ENCODE results near the gene FAM222B. TPM values are rescaled to one million over a fixed set of nuclear protein-coding genes. Genes with fewer than 3 reads are reported as not detected.

Gene FAM222B
- total and polyA plus RNA-seq, 9 of the 15 experiments (the other 6 are each of a cell fraction or from before 2014, with no cell fraction given) = 4.0 to 34.6 (median 7.5) TPM

- TF ChIP-seq SP2 (IDR thresholded peaks at IDR 0.05; ENCODE audit: extremely low read depth, low read depth, low read length, poor library complexity, severe bottlenecking) (no peak), TEAD4 (IDR thresholded peaks at IDR 0.05; ENCODE audit: low read length) (peak; percentile 87), TEAD4 (CRISPR knock-in tag; IDR thresholded peaks at IDR 0.05; ENCODE audit: borderline replicate concordance) (peak; percentile 98), MAZ (CRISPR knock-in tag; conservative IDR thresholded peaks at IDR 0.05 in 1 of 2, IDR thresholded peaks at IDR 0.05 in 1 of 2) (peak; percentile 98 to 100), RB1 (IDR thresholded peaks at IDR 0.05; ENCODE audit: low read depth) (peak; percentile 18), NCOA6 (IDR thresholded peaks at IDR 0.05) (no peak), ZZZ3 (IDR thresholded peaks at IDR 0.05) (no peak), ZFPM2 (CRISPR knock-in tag; IDR thresholded peaks at IDR 0.05) (no peak), ZNF589 (CRISPR knock-in tag; IDR thresholded peaks at IDR 0.05; ENCODE audit: low read depth) (no peak), ZNF124 (CRISPR knock-in tag; IDR thresholded peaks at IDR 0.05) (no peak), ZNF277 (CRISPR knock-in tag; IDR thresholded peaks at IDR 0.05; ENCODE audit: borderline replicate concordance) (no peak), NR2C1 (IDR thresholded peaks at IDR 0.05) (no peak), NR2C1 (tag; IDR thresholded peaks at IDR 0.05) (peak; percentile 55), ZNF217 (CRISPR knock-in tag; IDR thresholded peaks at IDR 0.05) (no peak), ZBTB33 (CRISPR knock-in tag; IDR thresholded peaks at IDR 0.05) (peak; percentile 67), ZNF232 (CRISPR knock-in tag; IDR thresholded peaks at IDR 0.05) (peak; percentile 75)
- TF ChIP-seq, protein P1, sequence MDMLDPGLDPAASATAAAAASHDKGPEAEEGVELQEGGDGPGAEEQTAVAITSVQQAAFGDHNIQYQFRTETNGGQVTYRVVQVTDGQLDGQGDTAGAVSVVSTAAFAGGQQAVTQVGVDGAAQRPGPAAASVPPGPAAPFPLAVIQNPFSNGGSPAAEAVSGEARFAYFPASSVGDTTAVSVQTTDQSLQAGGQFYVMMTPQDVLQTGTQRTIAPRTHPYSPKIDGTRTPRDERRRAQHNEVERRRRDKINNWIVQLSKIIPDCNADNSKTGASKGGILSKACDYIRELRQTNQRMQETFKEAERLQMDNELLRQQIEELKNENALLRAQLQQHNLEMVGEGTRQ (CRISPR knock-in tag; IDR thresholded peaks at IDR 0.05) = 0 out of 2 replicates have a peak, but pooled peaks have one; percentile 7
- TF ChIP-seq, protein P2, sequence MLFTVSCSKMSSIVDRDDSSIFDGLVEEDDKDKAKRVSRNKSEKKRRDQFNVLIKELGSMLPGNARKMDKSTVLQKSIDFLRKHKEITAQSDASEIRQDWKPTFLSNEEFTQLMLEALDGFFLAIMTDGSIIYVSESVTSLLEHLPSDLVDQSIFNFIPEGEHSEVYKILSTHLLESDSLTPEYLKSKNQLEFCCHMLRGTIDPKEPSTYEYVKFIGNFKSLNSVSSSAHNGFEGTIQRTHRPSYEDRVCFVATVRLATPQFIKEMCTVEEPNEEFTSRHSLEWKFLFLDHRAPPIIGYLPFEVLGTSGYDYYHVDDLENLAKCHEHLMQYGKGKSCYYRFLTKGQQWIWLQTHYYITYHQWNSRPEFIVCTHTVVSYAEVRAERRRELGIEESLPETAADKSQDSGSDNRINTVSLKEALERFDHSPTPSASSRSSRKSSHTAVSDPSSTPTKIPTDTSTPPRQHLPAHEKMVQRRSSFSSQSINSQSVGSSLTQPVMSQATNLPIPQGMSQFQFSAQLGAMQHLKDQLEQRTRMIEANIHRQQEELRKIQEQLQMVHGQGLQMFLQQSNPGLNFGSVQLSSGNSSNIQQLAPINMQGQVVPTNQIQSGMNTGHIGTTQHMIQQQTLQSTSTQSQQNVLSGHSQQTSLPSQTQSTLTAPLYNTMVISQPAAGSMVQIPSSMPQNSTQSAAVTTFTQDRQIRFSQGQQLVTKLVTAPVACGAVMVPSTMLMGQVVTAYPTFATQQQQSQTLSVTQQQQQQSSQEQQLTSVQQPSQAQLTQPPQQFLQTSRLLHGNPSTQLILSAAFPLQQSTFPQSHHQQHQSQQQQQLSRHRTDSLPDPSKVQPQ (CRISPR knock-in tag; IDR thresholded peaks at IDR 0.05; ENCODE audit: borderline replicate concordance) = no peak
- TF ChIP-seq, protein P3, sequence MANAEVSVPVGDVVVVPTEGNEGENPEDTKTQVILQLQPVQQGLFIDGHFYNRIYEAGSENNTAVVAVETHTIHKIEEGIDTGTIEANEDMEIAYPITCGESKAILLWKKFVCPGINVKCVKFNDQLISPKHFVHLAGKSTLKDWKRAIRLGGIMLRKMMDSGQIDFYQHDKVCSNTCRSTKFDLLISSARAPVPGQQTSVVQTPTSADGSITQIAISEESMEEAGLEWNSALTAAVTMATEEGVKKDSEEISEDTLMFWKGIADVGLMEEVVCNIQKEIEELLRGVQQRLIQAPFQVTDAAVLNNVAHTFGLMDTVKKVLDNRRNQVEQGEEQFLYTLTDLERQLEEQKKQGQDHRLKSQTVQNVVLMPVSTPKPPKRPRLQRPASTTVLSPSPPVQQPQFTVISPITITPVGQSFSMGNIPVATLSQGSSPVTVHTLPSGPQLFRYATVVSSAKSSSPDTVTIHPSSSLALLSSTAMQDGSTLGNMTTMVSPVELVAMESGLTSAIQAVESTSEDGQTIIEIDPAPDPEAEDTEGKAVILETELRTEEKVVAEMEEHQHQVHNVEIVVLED (CRISPR knock-in tag; IDR thresholded peaks at IDR 0.05) = 0 out of 2 replicates have a peak, but pooled peaks have one; percentile 2
These were observed 98.3 kb downstream of the FAM222B start (continued) for GRCh38 chr17:28744104-28744971.

Measured in K562 (cell line).